Endothelial cell of umbilical vein (primary cell): ENCODE results near the gene USH1G. TPM values are rescaled to one million over a fixed set of nuclear protein-coding genes. Genes with fewer than 3 reads are reported as not detected.

Experiments used
- BruUV-seq: library from RNA; stranded (reverse); fragments of 400-500 nt; replicated peaks from 2 replicates; lab custom pipeline; 2021; lab: Mats Ljungman, UMichigan
- CTCF ChIA-PET: fragments of 300-600, 350-600 bp; sonication (Branson Sonifier 250); formaldehyde crosslinking; loops from one replicate; lab custom pipeline; 2021; ENCODE audit warnings: antibody characterized with exemption, inconsistent platforms; lab: Charles Lee
- POLR2A ChIA-PET: fragments of 300-600, 350-600 bp; sonication (Branson Sonifier 250); formaldehyde crosslinking; loops from one replicate; lab custom pipeline; 2021; ENCODE audit warnings: antibody characterized with exemption, inconsistent platforms; lab: Charles Lee
- DNase-seq: peaks from one replicate; pipeline ENCODE4 v3.0.0-alpha.2; 2011; ENCODE audit warnings: low read depth, low spot score
- FAIRE-seq: peaks from 2 replicates; lab custom pipeline; 2011; peaks lifted over from hg19 to GRCh38; lab: Jason Lieb, UNC
- H2AFZ ChIP-seq: 2 replicates; pipeline ENCODE4 v1.6.0; 2012; ENCODE audit warnings: low read depth, low read length, control low read depth, inconsistent platforms
- H3K27ac ChIP-seq: 2 replicates; pipeline ENCODE4 v1.5.1; 2011; ENCODE audit warnings: low read depth, mild to moderate bottlenecking, control low read depth, low read length, moderate library complexity; ENCODE audit not compliant: insufficient read depth
- H3K27me3 ChIP-seq, 2 experiments: 2 replicates each; pipeline versions ENCODE4 v1.6.0 to v1.6.1; 2011; ENCODE audit warnings: low read length in 2 of 2, mixed read lengths in 1 of 2; ENCODE audit not compliant: control insufficient read depth in 2 of 2, insufficient read depth in 2 of 2
- H3K36me3 ChIP-seq, 2 experiments: 2 replicates in 1 of 2; 3 replicates in 1 of 2; pipeline ENCODE4 v1.5.1; 2011; ENCODE audit warnings: low read length in 2 of 2, mild to moderate bottlenecking in 1 of 2, moderate library complexity in 1 of 2; ENCODE audit not compliant: control insufficient read depth in 2 of 2, insufficient read depth in 2 of 2; ENCODE audit errors: extremely low read depth in 1 of 2
- H3K4me1 ChIP-seq: 3 replicates; pipeline ENCODE4 v1.5.1; 2011; ENCODE audit warnings: mild to moderate bottlenecking, low read length; ENCODE audit not compliant: control insufficient read depth, insufficient read depth; ENCODE audit errors: extremely low read depth
- H3K4me2 ChIP-seq: 2 replicates; pipeline ENCODE4 v1.6.1; 2011; ENCODE audit warnings: low read length, control low read depth, mixed read lengths; ENCODE audit not compliant: insufficient read depth
- H3K4me3 ChIP-seq, 3 experiments: fragments of 200-600 bp in 1 of 3; sonication (generic), shearing (Covaris generic) in 1 of 3; replicated peaks in 1 of 3; 2 replicates each; pipeline ENCODE4 v1.5.1; 2011 to 2016; ENCODE audit warnings: control low read depth in 3 of 3, low read length in 3 of 3, mild to moderate bottlenecking in 2 of 3, inconsistent platforms in 1 of 3, low read depth in 1 of 3, moderate library complexity in 1 of 3; ENCODE audit not compliant: insufficient read depth in 1 of 3
- H3K79me2 ChIP-seq: 2 replicates; pipeline ENCODE4 v1.6.0; 2012; ENCODE audit warnings: low read length, inconsistent platforms; ENCODE audit not compliant: control insufficient read depth, insufficient read depth
- H3K9ac ChIP-seq: replicated peaks from 2 replicates; pipeline ENCODE3; 2011; ENCODE audit warnings: low read length, control low read depth; ENCODE audit not compliant: insufficient read depth; ENCODE audit errors: extremely low read depth
- H3K9me1 ChIP-seq: replicated peaks from 3 replicates; pipeline ENCODE4 v1.6.0; 2011; ENCODE audit warnings: mild to moderate bottlenecking, low read length; ENCODE audit not compliant: control insufficient read depth, insufficient read depth; ENCODE audit errors: extremely low read depth
- H3K9me3 ChIP-seq: replicated peaks from 2 replicates; pipeline ENCODE4 v1.5.1; 2012; ENCODE audit warnings: low read length, inconsistent platforms; ENCODE audit not compliant: control insufficient read depth, insufficient read depth
- H4K20me1 ChIP-seq: replicated peaks from 2 replicates; pipeline ENCODE3; 2011; ENCODE audit warnings: mild to moderate bottlenecking, low read length; ENCODE audit not compliant: control insufficient read depth, insufficient read depth; ENCODE audit errors: extremely low read depth
- CTCF ChIP-seq, 2 donors: IDR thresholded peaks; 1 replicate in 1 of 2; 2 replicates in 1 of 2; pipeline ENCODE4 v1.5.1; 2011; ENCODE audit warnings: low read length in 2 of 2, mild to moderate bottlenecking in 2 of 2, moderate library complexity in 2 of 2, control low read depth in 1 of 2, inconsistent platforms in 1 of 2, low read depth in 1 of 2; ENCODE audit not compliant: insufficient read depth in 1 of 2; ENCODE audit errors: extremely low read depth in 1 of 2
- EZH2 ChIP-seq: IDR thresholded peaks from 2 replicates; pipeline ENCODE4 v1.6.1; 2012; ENCODE audit warnings: borderline replicate concordance, low read depth, mild to moderate bottlenecking, moderate library complexity, low read length, inconsistent platforms; ENCODE audit not compliant: severe bottlenecking
- FOS ChIP-seq: IDR thresholded peaks from 2 replicates; pipeline ENCODE4 v1.6.1; 2011; ENCODE audit warnings: mild to moderate bottlenecking, low read length, moderate library complexity, borderline replicate concordance; ENCODE audit not compliant: insufficient read depth
- GATA2 ChIP-seq: IDR thresholded peaks from 2 replicates; pipeline ENCODE4 v1.7.0; 2011; ENCODE audit warnings: low read depth, mild to moderate bottlenecking, moderate library complexity, mixed read lengths, low read length; ENCODE audit not compliant: insufficient read length, insufficient read depth
- JUN ChIP-seq: IDR thresholded peaks from 2 replicates; pipeline ENCODE4 v1.6.1; 2011; ENCODE audit warnings: borderline replicate concordance, low read depth; ENCODE audit not compliant: insufficient read length, insufficient read depth
- MAX ChIP-seq: IDR thresholded peaks from 2 replicates; pipeline ENCODE4 v1.6.1; 2011; ENCODE audit not compliant: insufficient read depth, insufficient read length
- MYC ChIP-seq: IDR thresholded peaks from one replicate; pipeline ENCODE4 v1.6.1; 2011; ENCODE audit warnings: mild to moderate bottlenecking, low read depth, low read length
- POLR2A ChIP-seq: IDR thresholded peaks from 2 replicates; pipeline ENCODE4 v1.6.1; 2012; ENCODE audit warnings: low read depth, mild to moderate bottlenecking, control low read depth, low read length
- POLR2AphosphoS5 ChIP-seq: IDR thresholded peaks from 2 replicates; pipeline ENCODE4 v1.6.1; 2012; ENCODE audit warnings: low read depth, mild to moderate bottlenecking, control low read depth, low read length, moderate library complexity; ENCODE audit not compliant: insufficient read depth
- dilution Hi-C: fragments of 300-500 bp; cut with MboI; formaldehyde crosslinking; loops from one replicate; pipeline ENCODE4 v1.15.0; 2019; ENCODE audit warnings: low sequenced_read_pairs; ENCODE audit not compliant: extremely low pct_ligation_motif_present
- intact Hi-C: fragments of 100-400 bp; cut with micrococcal nuclease; formaldehyde crosslinking; loops from one replicate; pipeline ENCODE4 v1.10.0; 2022
- polyA plus RNA-seq, 4 experiments: library from polyadenylated mRNA; depleted of rRNA in 3 of 4; stranded (reverse) in 3 of 4; unstranded in 1 of 4; fragments of >200 nt; gene quantifications; 2 replicates each; pipeline versions ENCODE4 v1.2.1 to v1.2.3, GENCODE V29; 2011 to 2012; ENCODE audit warnings: missing spikeins in 1 of 4
- total RNA-seq: library from RNA; stranded (reverse); gene quantifications from 2 replicates; pipeline ENCODE4 v1.2.3, GENCODE V29; 2021

USH1G gene
- total and polyA plus RNA-seq, 2 donors (not counting 3 experiments of a cell fraction or from before 2014, with no cell fraction given): not detected

- TF ChIP-seq MYC (no peak), GATA2 (no peak), CTCF (IDR thresholded peaks at IDR 0.05; ENCODE audit: extremely low read depth in 1 of 2, insufficient read depth in 1 of 2, low read depth in 1 of 2, low read length in 2 of 2) (no peak), EZH2 (no peak), POLR2A (no peak), POLR2AphosphoS5 (no peak), FOS (no peak), MAX (no peak), JUN (no peak)
- H3K4me1 ChIP-seq: peaks cover 4% of the 10 kb centered on the region
- DNase-seq (no peak), FAIRE-seq (no peak)
- no peaks in the 10 kb centered on the region for H3K79me2 ChIP-seq
- H3K9me1 ChIP-seq: no peaks in the 10 kb centered on the region
- no peaks in the 10 kb centered on the region for H4K20me1 ChIP-seq
- H3K9ac ChIP-seq: no peak overlapping the region
- BruUV-seq: no TSS peak
- no peaks in the 10 kb centered on the region for H3K9me3 ChIP-seq
- H3K4me3 ChIP-seq: no peak overlapping the region
- no peaks in the 10 kb centered on the region for H3K36me3 ChIP-seq
- dilution Hi-C loops: no loop called here
- H3K4me2 ChIP-seq: no peak overlapping the region
- ChIA-PET POLR2A (no interaction called here), CTCF (interaction anchor here (1.2 to 3.7 kb wide), 3 partner anchors 9 to 50 kb away, joined by 4 to 23 read pairs (median 8); partner anchors contain the start of gene HID1)
- intact Hi-C loops: loop anchor here (5.0 kb wide), 1 partner anchor 280 kb away; no protein-coding TSS in a partner anchor
- H2AFZ ChIP-seq: no peak overlapping the region
- H3K27me3 ChIP-seq: peaks cover 41 to 45% of the 10 kb centered on the region in 2 experiments
- no peak overlapping the region for H3K27ac ChIP-seq
Observed at GRCh38 chr17:74922172-74922571, 883 bp downstream of the USH1G start.
